WI38 (cell line): Measurements from ENCODE around the gene NUMB.

Experiments used
- H3K4me3 ChIP-seq: 2 replicates; pipeline ENCODE4 v1.5.1; 2011; ENCODE audit warnings: low read depth, mild to moderate bottlenecking, control low read depth, low read length
- TF ChIP-seq, protein P1 (sequence below): IDR thresholded peaks from 2 replicates; pipeline ENCODE4 v1.5.1; 2012; ENCODE audit warnings: low read depth, mild to moderate bottlenecking, control low read depth, low read length

Gene NUMB

DNA sequence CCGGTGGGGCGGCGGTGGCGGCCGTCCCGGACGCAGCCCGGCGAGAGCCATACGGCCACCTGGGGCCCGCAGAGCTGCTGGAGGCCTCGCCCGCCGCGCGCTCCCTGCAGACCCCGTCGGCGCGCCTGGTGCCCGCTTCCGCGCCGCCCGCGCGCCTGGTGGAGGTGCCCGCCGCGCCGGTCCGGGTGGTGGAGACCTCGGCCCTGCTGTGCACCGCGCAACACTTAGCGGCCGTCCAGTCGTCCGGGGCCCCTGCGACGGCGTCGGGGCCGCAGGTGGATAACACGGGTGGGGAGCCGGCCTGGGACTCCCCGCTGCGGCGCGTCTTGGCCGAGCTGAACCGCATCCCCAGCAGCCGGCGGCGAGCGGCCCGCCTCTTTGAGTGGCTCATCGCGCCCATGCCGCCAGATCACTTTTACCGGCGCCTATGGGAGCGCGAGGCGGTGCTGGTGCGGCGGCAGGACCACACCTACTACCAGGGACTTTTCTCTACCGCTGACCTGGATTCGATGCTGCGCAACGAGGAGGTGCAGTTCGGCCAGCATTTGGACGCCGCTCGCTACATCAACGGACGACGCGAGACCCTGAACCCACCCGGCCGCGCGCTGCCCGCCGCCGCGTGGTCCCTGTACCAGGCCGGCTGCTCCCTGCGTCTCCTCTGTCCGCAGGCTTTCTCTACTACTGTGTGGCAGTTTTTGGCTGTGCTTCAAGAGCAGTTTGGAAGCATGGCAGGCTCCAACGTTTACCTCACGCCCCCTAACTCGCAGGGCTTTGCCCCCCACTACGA is 33.1 kb upstream of the NUMB start:
- TF ChIP-seq, protein P1, sequence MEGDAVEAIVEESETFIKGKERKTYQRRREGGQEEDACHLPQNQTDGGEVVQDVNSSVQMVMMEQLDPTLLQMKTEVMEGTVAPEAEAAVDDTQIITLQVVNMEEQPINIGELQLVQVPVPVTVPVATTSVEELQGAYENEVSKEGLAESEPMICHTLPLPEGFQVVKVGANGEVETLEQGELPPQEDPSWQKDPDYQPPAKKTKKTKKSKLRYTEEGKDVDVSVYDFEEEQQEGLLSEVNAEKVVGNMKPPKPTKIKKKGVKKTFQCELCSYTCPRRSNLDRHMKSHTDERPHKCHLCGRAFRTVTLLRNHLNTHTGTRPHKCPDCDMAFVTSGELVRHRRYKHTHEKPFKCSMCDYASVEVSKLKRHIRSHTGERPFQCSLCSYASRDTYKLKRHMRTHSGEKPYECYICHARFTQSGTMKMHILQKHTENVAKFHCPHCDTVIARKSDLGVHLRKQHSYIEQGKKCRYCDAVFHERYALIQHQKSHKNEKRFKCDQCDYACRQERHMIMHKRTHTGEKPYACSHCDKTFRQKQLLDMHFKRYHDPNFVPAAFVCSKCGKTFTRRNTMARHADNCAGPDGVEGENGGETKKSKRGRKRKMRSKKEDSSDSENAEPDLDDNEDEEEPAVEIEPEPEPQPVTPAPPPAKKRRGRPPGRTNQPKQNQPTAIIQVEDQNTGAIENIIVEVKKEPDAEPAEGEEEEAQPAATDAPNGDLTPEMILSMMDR: no peak
- peak overlapping the region; percentile 64 for H3K4me3 ChIP-seq

DNA sequence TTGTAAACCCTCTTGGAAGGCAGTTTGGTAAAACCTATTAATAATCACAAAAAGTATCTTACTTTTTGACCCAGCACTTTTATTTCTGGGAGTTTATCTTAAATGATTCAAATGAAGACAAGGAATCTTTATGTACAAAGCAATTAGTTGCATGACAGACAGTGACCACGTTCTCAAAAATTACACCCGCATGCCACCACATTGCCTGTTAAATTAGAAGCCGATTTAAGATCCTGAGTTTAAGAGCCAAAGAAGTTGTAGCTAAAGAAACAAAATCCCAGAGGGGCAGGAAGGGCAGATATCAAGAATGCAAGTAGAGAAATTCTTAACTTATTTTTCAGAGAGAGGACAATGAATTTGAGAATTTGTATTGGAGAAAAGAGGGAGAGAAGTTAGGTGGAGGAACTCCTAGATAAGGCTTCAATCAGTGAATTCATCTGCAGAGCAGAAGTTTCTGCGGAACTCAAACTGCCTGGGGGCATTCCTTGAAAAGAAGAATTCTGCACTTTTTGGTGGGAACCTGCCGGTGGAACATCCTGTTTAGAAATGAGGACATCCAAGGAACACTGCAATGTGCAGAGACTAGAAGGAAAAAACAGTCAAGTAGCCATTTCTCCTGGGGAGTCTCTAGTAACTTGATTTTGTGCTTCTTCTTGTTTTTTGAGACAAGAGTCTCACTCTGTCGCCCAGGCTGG is 31.3 kb upstream of the NUMB start:
- no peak overlapping the region for H3K4me3 ChIP-seq
- TF ChIP-seq, protein P1: no peak

DNA sequence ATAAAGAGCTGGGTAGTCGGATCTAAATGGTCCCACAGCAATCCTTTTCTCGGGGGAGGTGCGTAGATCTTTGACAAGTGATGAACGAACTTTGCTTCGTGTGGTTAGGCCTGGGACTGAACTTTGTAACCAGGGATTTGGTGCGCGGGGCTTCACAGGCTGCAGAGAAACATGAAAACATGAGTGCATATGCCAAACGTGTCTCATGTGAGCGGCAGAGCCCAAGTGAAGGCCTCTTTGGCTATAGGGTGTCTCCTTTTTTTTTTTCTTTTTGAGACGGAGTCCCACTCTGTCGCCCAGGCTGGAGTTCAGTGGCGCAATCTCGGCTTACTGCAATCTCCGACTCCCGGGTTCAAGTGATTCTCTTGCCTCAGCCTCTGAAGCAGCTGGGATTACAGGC is 20.3 kb upstream of the NUMB start:
- TF ChIP-seq, protein P1: no peak
- H3K4me3 ChIP-seq: no peak overlapping the region

DNA sequence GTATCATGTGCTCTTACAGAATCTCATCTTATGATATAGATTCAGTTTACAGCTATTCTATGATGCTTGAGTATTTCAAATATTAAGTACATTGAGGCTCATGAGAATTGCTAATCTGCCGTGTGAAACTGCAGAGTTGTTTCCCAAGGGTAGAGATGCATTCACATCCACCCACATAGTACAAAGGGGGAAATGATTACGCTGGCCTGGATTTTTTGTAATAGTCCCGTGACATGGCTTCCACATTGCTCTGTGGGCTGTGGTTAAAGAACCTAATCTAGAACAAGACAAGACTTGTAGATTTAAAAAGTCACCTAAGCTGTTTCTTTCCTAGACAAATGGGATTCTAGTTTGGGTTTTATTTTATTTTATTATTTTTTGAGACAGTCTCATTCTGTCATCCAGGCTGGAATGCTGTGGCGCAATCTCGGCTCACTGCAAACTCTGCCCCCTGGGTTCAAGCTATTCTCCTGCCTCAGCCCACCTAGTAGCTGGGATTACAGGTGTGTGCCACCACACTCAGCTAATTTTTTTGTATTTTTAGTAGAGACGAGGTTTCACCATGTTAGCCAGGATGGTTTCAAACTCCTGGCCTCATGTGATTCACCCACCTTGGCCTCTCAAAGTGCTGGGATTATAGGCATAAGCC is 19.4 kb upstream of the NUMB start:
- H3K4me3 ChIP-seq: no peak overlapping the region
- TF ChIP-seq, protein P1: no peak

DNA sequence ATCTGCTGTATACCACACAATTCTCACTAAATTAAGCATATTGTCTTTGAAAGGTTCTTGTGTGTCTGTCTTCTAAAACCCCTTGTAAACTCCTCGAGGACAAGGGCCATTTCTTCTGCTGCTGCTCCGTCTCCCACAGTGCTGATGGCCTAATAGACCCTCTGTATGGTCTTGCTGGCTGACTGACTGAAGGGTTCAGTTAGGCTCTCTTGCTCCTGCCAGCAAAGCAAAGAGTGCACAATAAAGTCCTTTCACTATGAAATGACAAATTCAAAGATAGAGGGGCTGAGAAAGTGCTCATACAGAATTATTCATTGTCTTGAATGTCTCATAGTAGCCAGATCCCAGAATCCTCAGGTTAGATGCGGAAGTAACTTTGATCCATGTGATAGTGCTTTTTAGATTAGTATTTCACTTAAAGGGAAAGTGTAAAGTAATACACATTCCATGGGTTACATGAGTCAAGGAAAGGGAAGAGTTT is 18.1 kb upstream of the NUMB start:
- TF ChIP-seq, protein P1: no peak
- H3K4me3 ChIP-seq: no peak overlapping the region

DNA sequence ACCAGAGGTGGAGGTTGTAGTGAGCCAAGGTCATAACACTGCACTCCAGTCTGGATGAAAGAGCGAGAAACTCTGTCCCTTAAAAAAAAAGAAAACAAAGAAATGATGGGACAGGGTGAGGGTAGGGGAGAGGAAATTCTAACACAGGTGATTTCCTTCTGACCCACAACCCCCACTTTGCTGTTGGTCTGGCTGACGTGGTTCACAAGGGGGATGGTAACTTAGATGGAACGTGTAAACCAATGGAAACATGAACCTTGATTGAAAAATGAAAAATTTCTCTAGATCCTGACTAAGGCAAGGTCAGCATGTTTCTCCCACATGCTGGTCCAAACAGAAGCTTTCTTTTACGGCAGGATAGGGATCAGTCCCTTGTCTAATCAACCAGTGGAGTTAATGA is 16.6 kb upstream of the NUMB start:
- TF ChIP-seq, protein P1: no peak
- H3K4me3 ChIP-seq: no peak overlapping the region
